HCT116 (cell line): ENCODE measurements around the gene TWIST2.

Experiments used
- EZH2 ChIP-seq: fragments of 200-600 bp; sonication (generic); IDR thresholded peaks from 2 replicates; pipeline ENCODE4 v1.6.1; 2017; ENCODE audit warnings: antibody characterized with exemption, mixed run types
- JUND ChIP-seq: IDR thresholded peaks from 2 replicates; pipeline ENCODE4 v1.6.1; 2012
- POLR2A ChIP-seq: IDR thresholded peaks from 2 replicates; pipeline ENCODE4 v1.7.0; 2011; ENCODE audit warnings: borderline replicate concordance; ENCODE audit not compliant: insufficient read depth, insufficient read length; ENCODE audit errors: extremely low read depth
- POLR2AphosphoS5 ChIP-seq: IDR thresholded peaks from 2 replicates; pipeline ENCODE4 v1.6.1; 2011; ENCODE audit warnings: mild to moderate bottlenecking, low read depth, low read length, moderate library complexity
- SIN3A ChIP-seq: IDR thresholded peaks from 2 replicates; pipeline ENCODE4 v1.6.1; 2012; ENCODE audit warnings: low read depth
- SRF ChIP-seq: IDR thresholded peaks from 2 replicates; pipeline ENCODE4 v1.6.1; 2012; ENCODE audit warnings: low read depth
- YY1 ChIP-seq: IDR thresholded peaks from 2 replicates; pipeline ENCODE4 v1.6.1; 2011; ENCODE audit warnings: low read length, low read depth, moderate library complexity, mild to moderate bottlenecking; ENCODE audit not compliant: insufficient replicate concordance; ENCODE audit errors: extremely low read depth
- TF ChIP-seq, protein P1 (sequence below), 3 experiments: fragments of 200-600 bp in 1 of 3; sonication (generic) in 1 of 3; IDR thresholded peaks in 2 of 3; conservative IDR thresholded peaks in 1 of 3; 2 replicates each; pipeline ENCODE4 v1.5.1; 2012 to 2017; ENCODE audit warnings: low read depth in 2 of 3, low read length in 2 of 3, antibody characterized with exemption in 1 of 3, borderline replicate concordance in 1 of 3, control low read depth in 1 of 3, mild to moderate bottlenecking in 1 of 3, mixed read lengths in 1 of 3, mixed run types in 1 of 3, moderate library complexity in 1 of 3; ENCODE audit not compliant: insufficient read depth in 1 of 3
- TF ChIP-seq, protein P2 (sequence below): IDR thresholded peaks from 2 replicates; pipeline ENCODE4 v1.6.1; 2012

DNA sequence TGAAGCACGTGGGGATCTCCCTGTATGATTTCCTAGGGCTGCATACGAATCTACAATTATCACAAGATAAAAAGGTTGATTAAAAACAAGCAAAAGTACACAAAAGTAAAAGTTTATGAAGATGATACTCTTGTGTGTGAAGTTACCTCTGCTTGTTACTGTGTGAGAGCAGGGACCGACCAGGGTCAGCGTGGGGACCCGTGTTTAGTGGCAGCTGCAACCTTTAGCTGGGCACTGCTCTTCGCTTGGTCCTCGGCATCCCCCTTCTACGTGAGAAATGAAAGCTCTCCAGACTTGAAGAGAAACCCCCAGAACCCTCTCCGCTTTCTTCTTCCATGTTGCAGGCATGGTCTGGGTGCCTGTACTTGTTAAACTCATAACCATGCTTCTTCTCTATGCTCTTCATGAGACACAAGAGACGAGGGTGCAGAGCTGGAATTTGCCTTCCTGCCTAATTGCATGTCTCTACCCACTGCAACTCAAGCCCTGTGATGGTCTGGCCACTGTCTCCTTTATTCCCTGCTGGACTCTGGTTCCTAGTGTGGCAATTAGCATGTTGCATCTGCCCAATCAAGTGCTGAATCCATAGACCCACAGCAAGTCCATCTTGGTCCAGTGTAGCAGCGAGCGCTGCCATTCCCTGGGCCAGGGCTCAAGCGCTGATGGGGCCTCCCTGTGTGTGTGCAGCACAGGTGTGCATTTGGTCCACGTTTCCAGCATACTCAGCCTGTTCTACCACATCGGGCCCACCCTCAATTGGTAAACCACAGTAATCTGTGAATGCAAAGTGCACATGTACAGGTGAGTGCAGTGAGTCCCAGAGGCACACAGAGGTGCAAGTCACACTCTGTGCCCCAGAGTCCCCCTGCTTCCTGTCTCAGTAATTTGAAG is 88.5 kb downstream of the TWIST2 start:
- TF ChIP-seq, protein P1, sequence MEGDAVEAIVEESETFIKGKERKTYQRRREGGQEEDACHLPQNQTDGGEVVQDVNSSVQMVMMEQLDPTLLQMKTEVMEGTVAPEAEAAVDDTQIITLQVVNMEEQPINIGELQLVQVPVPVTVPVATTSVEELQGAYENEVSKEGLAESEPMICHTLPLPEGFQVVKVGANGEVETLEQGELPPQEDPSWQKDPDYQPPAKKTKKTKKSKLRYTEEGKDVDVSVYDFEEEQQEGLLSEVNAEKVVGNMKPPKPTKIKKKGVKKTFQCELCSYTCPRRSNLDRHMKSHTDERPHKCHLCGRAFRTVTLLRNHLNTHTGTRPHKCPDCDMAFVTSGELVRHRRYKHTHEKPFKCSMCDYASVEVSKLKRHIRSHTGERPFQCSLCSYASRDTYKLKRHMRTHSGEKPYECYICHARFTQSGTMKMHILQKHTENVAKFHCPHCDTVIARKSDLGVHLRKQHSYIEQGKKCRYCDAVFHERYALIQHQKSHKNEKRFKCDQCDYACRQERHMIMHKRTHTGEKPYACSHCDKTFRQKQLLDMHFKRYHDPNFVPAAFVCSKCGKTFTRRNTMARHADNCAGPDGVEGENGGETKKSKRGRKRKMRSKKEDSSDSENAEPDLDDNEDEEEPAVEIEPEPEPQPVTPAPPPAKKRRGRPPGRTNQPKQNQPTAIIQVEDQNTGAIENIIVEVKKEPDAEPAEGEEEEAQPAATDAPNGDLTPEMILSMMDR (IDR thresholded peaks at IDR 0.05 in 2 of 3, conservative IDR thresholded peaks at IDR 0.05 in 1 of 3; ENCODE audit: borderline replicate concordance in 1 of 3, insufficient read depth in 1 of 3, low read depth in 2 of 3, low read length in 2 of 3), result no peak
- no peak for TF ChIP-seq SRF
- TF ChIP-seq, protein P2, sequence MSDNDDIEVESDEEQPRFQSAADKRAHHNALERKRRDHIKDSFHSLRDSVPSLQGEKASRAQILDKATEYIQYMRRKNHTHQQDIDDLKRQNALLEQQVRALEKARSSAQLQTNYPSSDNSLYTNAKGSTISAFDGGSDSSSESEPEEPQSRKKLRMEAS, result no peak
- TF ChIP-seq EZH2, result no peak
- no peak for TF ChIP-seq POLR2AphosphoS5
- no peak for TF ChIP-seq POLR2A
- no peak for TF ChIP-seq YY1
- TF ChIP-seq JUND, result no peak
- TF ChIP-seq SIN3A, result no peak
